ENCODE measurements around the gene STK40. TPM values are rescaled to one million over a fixed set of nuclear protein-coding genes. Genes with fewer than 3 reads are reported as not detected.

Gene STK40
- total RNA-seq, 1 experiment from 2014 or later: 26.2 TPM

DNA sequence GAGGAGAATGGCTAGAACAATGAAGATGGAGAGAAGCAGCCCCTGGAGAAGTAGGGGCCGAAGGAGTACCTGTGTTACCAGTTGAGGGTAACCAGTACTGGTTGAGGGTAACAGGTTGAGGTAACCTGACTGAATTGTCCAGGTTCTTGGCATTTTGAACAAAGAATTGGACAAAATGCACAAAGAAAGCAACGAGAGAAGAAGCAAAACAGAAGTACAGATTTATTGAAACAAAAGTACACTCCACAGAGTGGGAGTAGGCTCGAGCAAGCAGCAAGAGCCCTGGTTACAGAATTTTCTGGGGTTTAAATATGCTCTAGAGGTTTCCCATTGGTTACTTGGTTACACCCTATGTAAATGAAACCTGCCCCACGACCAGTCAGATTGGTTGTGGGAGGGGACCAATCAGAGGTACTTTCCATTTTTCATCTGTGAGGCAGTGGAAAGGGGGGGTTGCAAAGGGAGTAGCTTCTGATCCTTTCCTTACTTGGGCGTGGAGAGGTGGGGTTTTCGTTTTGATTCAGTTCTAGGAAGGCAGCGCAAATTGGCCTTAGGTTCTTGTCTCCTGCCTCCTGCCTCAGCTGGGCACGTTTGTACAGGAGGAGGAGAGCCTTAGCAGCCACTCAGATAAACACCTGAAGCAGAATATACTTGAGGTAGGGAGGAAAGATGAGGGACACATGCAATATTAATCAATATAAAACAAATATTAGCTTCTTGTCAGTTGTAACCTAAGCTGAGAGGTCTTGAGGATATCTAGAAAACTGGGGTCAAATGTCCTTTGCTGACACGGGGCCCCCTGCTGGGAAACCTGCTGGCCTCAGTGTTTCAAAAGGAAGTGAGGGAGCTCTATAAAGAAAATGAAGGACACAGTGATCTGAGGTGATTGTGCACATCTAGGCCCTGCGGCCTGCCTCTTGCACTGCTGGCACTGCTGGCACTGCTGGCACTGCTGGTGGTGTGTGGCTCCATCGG lies 26.2 kb upstream of the STK40 start:
- no CpG with 5 or more reads among the region's 11 CpGs for WGBS (ENCODE audit: extremely low coverage, insufficient read length, low lambda C conversion rate)
- H3K27ac Mint-ChIP-seq: peak overlapping the region in 2 of 3 experiments; percentile 88 to 94; a peak in 4 of 7 replicates
- no peak overlapping the region for H2AFZ ChIP-seq (ENCODE audit: low read length)

More for the DNA sequence above, 26.2 kb upstream of the STK40 start:
- H2BK20ac ChIP-seq (ENCODE audit: low read depth, low read length, poor library complexity, severe bottlenecking): no peak overlapping the region
- no peak overlapping the region for H3K4ac ChIP-seq (ENCODE audit: low read depth, low read length)
- peak overlapping the region; percentile 25 for H3K18ac ChIP-seq (ENCODE audit: insufficient read length, low read depth, low read length)
- H3K27ac ChIP-seq (ENCODE audit: insufficient read length, low read depth, low read length): no peak overlapping the region
- peak; percentile 52 for DNase-seq
- no peak overlapping the region for H2BK15ac ChIP-seq (ENCODE audit: low read depth, low read length)
- no peak overlapping the region for H4K91ac ChIP-seq (ENCODE audit: insufficient read length, low read depth, low read length)
- H4K20me1 ChIP-seq (ENCODE audit: control insufficient read depth, insufficient read depth, insufficient read length): no peaks in the 10 kb centered on the region
- H3K23me2 ChIP-seq (ENCODE audit: insufficient read length, low read depth, low read length, poor library complexity, severe bottlenecking): no peaks in the 10 kb centered on the region
- H3K79me2 ChIP-seq (ENCODE audit: insufficient read depth, low read length): no peaks in the 10 kb centered on the region
- no peak overlapping the region for H3K56ac ChIP-seq (ENCODE audit: insufficient read length, low read depth, low read length)
- no peak overlapping the region for H2BK120ac ChIP-seq (ENCODE audit: low read depth, low read length, poor library complexity, severe bottlenecking)
- Mint-ChIP-seq H3K27me3 (ENCODE audit: low read depth) (no peaks in the 10 kb centered on the region; the same call in 1 of the 2 replicates), H3K4me1 (peaks cover 5 to 12% of the 10 kb centered on the region in 2 experiments), H3K36me3 (ENCODE audit: insufficient read depth in 1 of 3, low read depth in 3 of 3) (peaks cover 4 to 20% (median 20%) of the 10 kb centered on the region in 3 experiments; a peak in 5 of 7 replicates), H3K9me3 (no peaks in the 10 kb centered on the region; a peak in 1 of 5 replicates), H3K4me3 (no peak overlapping the region)
- H4K8ac ChIP-seq (replicated peaks; ENCODE audit: insufficient read length, low read depth, low read length): no peak overlapping the region
- H3K14ac ChIP-seq (ENCODE audit: insufficient read depth, low read length): no peak overlapping the region
- H3K79me1 ChIP-seq (ENCODE audit: insufficient read depth, low read depth, low read length, poor library complexity, severe bottlenecking): no peaks in the 10 kb centered on the region
- no peak overlapping the region for H3K4me2 ChIP-seq (ENCODE audit: insufficient read depth, insufficient read length, low read length)
- no peak overlapping the region for H2BK5ac ChIP-seq (ENCODE audit: insufficient read length, low read length)
- H3K9me3 ChIP-seq (ENCODE audit: control insufficient read depth, low read depth, low read length): no peaks in the 10 kb centered on the region
- TF ChIP-seq, protein P1, sequence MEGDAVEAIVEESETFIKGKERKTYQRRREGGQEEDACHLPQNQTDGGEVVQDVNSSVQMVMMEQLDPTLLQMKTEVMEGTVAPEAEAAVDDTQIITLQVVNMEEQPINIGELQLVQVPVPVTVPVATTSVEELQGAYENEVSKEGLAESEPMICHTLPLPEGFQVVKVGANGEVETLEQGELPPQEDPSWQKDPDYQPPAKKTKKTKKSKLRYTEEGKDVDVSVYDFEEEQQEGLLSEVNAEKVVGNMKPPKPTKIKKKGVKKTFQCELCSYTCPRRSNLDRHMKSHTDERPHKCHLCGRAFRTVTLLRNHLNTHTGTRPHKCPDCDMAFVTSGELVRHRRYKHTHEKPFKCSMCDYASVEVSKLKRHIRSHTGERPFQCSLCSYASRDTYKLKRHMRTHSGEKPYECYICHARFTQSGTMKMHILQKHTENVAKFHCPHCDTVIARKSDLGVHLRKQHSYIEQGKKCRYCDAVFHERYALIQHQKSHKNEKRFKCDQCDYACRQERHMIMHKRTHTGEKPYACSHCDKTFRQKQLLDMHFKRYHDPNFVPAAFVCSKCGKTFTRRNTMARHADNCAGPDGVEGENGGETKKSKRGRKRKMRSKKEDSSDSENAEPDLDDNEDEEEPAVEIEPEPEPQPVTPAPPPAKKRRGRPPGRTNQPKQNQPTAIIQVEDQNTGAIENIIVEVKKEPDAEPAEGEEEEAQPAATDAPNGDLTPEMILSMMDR (conservative IDR thresholded peaks at IDR 0.05): no peak
- no peak overlapping the region for H4K5ac ChIP-seq (ENCODE audit: insufficient read length, low read depth, low read length)
- no peak overlapping the region for H2BK12ac ChIP-seq (ENCODE audit: insufficient read length, low read depth, low read length)
- no peaks in the 10 kb centered on the region for H3K27me3 ChIP-seq (ENCODE audit: insufficient read depth, low read length)
- no peaks in the 10 kb centered on the region for H3K4me1 ChIP-seq (ENCODE audit: insufficient read depth, low read length)
- H2AK5ac ChIP-seq (ENCODE audit: insufficient read length, low read length): no peak overlapping the region
- H3T11ph ChIP-seq (ENCODE audit: low read length): no peak overlapping the region
- H3K9ac ChIP-seq (ENCODE audit: extremely low read depth, insufficient read length, low read length): no peak overlapping the region
- no peak overlapping the region for H3K23ac ChIP-seq (ENCODE audit: insufficient read length, low read depth, low read length)

All from H9 (cell line).